Choroid plexus epithelial cell (primary cell): ENCODE results near the gene NYNRIN.
"Not testable (repeated sequence)": the region's sequence is repeated elsewhere in the genome, so short reads cannot be mapped to it uniquely, and the experiment has no call there.

Experiments used
- DNase-seq: peaks from one replicate; pipeline ENCODE4 v3.0.0-alpha.2; 2010; ENCODE audit warnings: low read depth
- H3K4me3 ChIP-seq: 2 replicates; pipeline ENCODE4 v1.5.1; 2011; ENCODE audit warnings: low read depth, mild to moderate bottlenecking, control low read depth, low read length, moderate library complexity
- TF ChIP-seq, protein P1 (sequence below): conservative IDR thresholded peaks from 2 replicates; pipeline ENCODE4 v1.5.1; 2011; ENCODE audit warnings: low read depth, mild to moderate bottlenecking, control low read depth, inconsistent platforms, low read length, moderate library complexity

Gene NYNRIN

DNA sequence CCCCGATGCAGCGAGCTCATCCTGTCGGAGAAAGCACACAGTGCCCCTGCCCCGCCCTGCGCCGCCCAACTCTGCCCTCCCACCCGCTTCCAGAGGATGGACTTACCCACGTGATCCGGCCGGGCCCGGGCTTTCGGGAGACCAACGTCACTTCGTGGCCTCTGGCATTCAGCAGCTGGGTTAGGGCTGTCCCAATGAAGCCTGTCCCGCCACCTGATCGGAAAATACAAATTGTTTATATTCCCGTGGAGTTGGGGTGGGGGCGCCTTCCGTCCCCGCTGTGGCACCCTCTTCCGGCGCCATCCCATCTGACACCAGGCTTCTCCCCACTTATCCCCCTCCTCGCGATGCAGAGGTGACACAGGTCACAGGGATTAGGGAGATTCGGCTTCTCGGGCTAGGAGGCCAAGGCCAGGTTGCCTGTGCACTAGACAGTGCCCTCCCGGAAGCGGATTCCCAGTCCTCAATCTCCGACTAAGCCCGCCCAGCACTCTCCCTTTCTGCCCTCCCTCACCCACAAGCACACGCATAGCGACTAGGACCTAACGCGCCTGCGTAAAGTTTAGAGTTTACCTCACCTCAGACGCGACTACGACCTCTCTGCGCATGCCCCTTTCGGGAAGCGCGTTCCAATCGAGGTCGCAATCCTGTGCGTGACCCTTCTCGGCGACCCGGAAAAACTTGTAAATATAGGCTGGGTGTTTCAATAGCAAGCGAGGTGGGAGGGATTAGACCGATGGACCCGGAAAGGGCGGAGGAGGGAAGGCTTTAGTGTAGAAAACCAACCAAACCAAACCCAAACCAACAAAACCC lies 43.6 kb downstream of the NYNRIN start, which contains the start of gene SDR39U1:
Gene SDR39U1, minus strand, starts transcription at position 537 of the 813 bp plus-strand sequence. Its CDS starts 7 bp downstream, at position 530.
- DNase-seq, result peak; percentile 99
- TF ChIP-seq, protein P1, sequence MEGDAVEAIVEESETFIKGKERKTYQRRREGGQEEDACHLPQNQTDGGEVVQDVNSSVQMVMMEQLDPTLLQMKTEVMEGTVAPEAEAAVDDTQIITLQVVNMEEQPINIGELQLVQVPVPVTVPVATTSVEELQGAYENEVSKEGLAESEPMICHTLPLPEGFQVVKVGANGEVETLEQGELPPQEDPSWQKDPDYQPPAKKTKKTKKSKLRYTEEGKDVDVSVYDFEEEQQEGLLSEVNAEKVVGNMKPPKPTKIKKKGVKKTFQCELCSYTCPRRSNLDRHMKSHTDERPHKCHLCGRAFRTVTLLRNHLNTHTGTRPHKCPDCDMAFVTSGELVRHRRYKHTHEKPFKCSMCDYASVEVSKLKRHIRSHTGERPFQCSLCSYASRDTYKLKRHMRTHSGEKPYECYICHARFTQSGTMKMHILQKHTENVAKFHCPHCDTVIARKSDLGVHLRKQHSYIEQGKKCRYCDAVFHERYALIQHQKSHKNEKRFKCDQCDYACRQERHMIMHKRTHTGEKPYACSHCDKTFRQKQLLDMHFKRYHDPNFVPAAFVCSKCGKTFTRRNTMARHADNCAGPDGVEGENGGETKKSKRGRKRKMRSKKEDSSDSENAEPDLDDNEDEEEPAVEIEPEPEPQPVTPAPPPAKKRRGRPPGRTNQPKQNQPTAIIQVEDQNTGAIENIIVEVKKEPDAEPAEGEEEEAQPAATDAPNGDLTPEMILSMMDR, result no peak
- peak within 1 kb of the TSS; percentile 72 for H3K4me3 ChIP-seq

DNA sequence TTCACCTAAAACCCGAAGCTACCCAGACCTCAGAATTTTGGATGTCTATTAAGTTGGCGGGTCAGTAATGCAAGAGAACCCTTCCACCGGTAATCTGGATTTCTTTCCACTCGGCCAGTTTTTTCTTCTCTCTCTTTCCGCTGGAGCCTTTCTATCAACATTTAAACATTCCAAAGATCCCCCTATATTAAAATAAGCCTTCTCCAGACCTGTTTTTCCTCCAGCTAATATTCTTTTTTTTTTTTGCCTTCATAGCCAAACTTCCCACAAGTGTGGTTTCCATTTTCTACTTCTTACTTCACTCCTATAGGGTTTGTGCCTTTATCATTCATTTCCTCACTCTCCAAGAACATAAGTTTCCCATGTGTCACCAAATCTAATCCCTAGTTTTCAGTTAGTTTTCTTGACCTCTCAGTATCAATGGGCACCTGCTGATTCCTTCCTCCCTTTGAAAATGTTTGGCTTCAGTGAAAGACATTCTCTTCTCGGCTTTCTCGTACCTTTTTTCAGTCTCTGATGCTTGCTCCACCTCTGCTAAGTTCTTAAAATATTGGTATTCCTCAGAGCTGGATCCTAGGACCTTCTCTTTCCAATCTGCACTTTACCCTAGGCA lies 44.4 kb downstream of the NYNRIN start:
- H3K4me3 ChIP-seq, result peak overlapping the region; percentile 72
- no peak for DNase-seq
- TF ChIP-seq, protein P1, result no peak

DNA sequence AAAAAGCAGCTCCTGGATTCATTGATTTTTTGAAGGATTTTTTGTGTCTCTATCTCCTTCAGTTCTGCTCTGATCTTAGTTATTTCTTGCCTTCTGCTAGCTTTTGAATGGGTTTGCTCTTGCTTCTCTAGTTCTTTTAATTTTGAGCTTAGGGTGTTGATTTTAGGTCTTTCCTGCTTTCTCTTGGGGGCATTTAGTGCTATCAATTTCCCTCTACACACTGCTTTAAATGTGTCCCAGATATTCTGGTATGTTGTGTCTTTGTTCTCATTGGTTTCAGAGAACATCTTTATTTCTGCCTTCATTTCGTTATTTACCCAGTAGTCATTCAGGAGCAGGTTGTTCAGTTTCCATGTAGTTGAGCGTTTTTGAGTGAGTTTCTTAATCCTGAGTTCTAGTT lies 52.0 kb downstream of the NYNRIN start:
- DNase-seq, H3K4me3 ChIP-seq: not testable (repeated sequence)

DNA sequence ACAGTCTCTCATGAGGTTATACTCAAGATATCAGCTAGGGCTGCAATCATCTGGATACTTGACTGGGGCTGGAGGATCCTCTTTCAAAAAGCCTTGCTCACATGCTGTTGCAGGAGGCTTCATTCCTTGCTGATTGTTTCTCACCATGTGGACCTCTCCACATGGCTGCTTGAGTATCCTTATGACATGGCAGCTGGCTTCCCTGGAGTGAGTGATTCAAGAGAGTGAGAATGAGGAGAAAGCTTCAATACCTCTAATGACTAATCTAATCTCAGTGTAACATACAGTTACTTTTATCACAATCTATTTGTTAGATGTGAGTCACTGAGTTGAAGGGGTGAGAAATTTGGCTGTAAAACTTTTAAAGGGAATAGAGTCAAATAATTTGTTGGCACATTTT lies 58.2 kb downstream of the NYNRIN start:
- TF ChIP-seq, protein P1, result no peak
- no peak overlapping the region for H3K4me3 ChIP-seq
- DNase-seq, result no peak

DNA sequence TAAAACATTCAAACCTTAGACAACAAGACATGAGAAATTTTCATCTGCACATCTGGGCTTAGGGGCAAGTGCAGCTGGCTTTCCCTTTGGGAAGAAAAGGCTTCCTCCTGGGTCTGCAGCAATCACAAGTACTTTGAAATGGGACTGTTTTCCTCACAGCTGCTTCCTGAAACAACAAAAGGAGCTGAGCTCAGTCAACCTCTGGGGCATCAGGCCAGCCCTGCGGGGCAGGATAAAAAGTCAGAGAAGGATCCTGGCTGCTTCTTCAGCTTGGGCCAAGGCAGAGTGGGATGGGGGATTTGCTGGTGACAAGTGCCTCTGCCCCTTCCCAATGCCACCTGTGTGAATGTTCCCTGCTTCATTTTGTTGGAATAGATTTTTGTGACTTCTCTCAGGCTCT lies 59.9 kb downstream of the NYNRIN start:
- no peak for DNase-seq

DNA sequence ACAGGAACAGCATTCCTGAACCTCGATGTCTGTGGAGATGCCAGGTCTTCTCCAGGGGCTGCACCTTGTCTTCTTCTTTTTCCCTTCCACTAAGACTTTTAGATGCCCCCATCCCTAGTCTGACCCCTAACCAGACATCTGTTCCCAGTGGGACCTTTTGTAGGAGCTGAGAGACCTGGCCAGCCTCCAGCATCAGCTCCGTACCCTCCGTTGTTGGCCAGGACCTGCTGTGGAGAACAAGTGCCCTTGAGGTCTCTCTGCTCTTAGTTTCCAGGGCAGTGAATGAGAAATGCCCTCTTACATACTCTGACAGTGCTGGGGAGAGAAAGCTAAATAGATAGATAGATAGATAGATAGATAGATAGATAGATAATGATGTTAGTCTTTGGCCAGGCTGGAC lies 60.5 kb downstream of the NYNRIN start:
- TF ChIP-seq, protein P1, result no peak
- no peak for DNase-seq
- no peak overlapping the region for H3K4me3 ChIP-seq

More for the DNA sequence above, 59.9 kb downstream of the NYNRIN start:
- H3K4me3 ChIP-seq, result no peak overlapping the region
- TF ChIP-seq, protein P1, result no peak

DNA sequence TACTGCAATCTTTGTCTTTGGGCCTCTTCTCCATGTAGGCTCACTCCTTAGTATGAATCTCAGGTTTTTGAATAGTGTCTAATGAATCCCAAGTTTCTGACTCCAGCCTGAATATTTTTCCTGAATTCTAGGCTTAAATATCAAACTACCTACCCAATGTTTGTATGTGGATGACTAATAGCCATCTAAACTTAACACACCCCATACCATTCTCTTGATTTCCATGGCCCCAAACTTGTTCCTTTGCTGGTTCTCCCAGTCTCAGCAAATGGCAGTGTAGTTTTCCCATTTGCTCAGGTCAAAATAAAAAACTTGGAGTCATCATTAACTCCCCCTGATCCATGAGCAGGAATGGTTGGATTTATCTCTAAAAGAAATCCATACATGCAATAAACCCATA lies 62.5 kb downstream of the NYNRIN start:
- TF ChIP-seq, protein P1, result no peak
- no peak for DNase-seq
- H3K4me3 ChIP-seq, result no peak overlapping the region
